Right lobe of liver (tissue), 4 donors: Measurements from ENCODE around the gene ELMOD1.
"Not testable (repeated sequence)": the region's sequence is repeated elsewhere in the genome, so short reads cannot be mapped to it uniquely, and the experiment has no call there.

Experiments
- POLR2A ChIP-seq: fragments of 450-650 bp; IDR thresholded peaks from one replicate; pipeline ENCODE4 v1.6.1; 2017; ENCODE audit warnings: antibody characterized with exemption, mild to moderate bottlenecking
- TF ChIP-seq, protein P1 (sequence below), 4 donors: fragments of 200-600 bp in 3 of 4; fragments of 450-650 bp in 1 of 4; IDR thresholded peaks; one replicate each; pipeline versions ENCODE4 v1.5.1 to v1.8.0; 2016 to 2022; ENCODE audit warnings: antibody characterized with exemption in 4 of 4, mild to moderate bottlenecking in 2 of 4
- donor health status: DM: no; HTN: no; CAD: no.
- donor health status: DM: no; HTN: no; CAD: no.
- donor health status: DM: no; HTN: yes; CAD: no.

DNA sequence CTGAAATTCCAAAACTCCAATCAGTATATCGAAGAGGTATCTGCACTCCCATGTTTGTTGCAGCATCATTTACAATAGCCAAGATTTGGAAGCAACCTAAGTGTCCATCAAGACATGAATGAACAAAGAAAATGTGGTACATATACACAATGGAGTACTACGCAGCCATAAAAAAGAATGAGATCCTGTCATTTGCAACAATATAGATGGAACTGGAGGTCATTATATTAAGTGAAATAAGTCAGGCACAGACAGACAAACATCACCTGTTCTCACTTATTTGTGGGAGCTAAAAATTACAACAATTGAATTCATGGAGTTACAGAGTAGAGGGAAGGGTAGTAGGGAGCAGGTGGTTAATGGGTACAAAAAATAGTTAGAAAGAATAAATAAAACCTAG, 11.8 kb upstream of the ELMOD1 start:
- not testable (repeated sequence) for TF ChIP-seq POLR2A
- TF ChIP-seq, protein P1, sequence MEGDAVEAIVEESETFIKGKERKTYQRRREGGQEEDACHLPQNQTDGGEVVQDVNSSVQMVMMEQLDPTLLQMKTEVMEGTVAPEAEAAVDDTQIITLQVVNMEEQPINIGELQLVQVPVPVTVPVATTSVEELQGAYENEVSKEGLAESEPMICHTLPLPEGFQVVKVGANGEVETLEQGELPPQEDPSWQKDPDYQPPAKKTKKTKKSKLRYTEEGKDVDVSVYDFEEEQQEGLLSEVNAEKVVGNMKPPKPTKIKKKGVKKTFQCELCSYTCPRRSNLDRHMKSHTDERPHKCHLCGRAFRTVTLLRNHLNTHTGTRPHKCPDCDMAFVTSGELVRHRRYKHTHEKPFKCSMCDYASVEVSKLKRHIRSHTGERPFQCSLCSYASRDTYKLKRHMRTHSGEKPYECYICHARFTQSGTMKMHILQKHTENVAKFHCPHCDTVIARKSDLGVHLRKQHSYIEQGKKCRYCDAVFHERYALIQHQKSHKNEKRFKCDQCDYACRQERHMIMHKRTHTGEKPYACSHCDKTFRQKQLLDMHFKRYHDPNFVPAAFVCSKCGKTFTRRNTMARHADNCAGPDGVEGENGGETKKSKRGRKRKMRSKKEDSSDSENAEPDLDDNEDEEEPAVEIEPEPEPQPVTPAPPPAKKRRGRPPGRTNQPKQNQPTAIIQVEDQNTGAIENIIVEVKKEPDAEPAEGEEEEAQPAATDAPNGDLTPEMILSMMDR (IDR thresholded peaks at IDR 0.05): not testable (repeated sequence)
